Gastrocnemius medialis (tissue), 4 donors: ENCODE results near the gene KERA. TPM values are rescaled to one million over a fixed set of nuclear protein-coding genes. Genes with fewer than 3 reads are reported as not detected.
A peak's percentile ranks its signal among the peaks of the same experiment; 100 is the strongest.

Experiments
- ATAC-seq, 2 donors: fragments of 150-250 bp; one replicate each; pipeline ENCODE4 v1.9.1; 2016
- DNase-seq, 2 donors: peaks; one replicate each; pipeline ENCODE4 v3.0.0-alpha.2; 2019
- H3K27ac ChIP-seq, 4 donors: fragments of 200-600 bp; sonication (generic); 1 replicate in 1 of 4; 2 replicates in 3 of 4; pipeline ENCODE4 v1.5.1; 2016 to 2018; ENCODE audit warnings: mild to moderate bottlenecking in 2 of 4, moderate library complexity in 1 of 4
- H3K27me3 ChIP-seq, 3 donors: fragments of 200-600 bp; sonication (generic) in 2 of 3; 1 replicate in 1 of 3; 2 replicates in 2 of 3; pipeline versions ENCODE4 v1.5.1 to v1.6.0; 2016 to 2019; ENCODE audit warnings: mild to moderate bottlenecking in 1 of 3, moderate library complexity in 1 of 3
- H3K36me3 ChIP-seq, 2 donors: fragments of 200-600 bp; sonication (generic) in 1 of 2; one replicate each; pipeline ENCODE4 v1.5.1; 2017 to 2018
- H3K4me1 ChIP-seq, 2 donors: fragments of 200-600 bp; sonication (generic) in 1 of 2; one replicate each; pipeline ENCODE4 v1.5.1; 2016 to 2017; ENCODE audit warnings: mild to moderate bottlenecking in 2 of 2
- H3K4me3 ChIP-seq, 4 donors: fragments of 200-600 bp; sonication (generic) in 3 of 4; 1 replicate in 1 of 4; 2 replicates in 3 of 4; pipeline ENCODE4 v1.5.1; 2016 to 2019; ENCODE audit warnings: mild to moderate bottlenecking in 2 of 4
- H3K9me3 ChIP-seq, 3 donors: fragments of 200-600 bp; sonication (generic) in 2 of 3; 1 replicate in 1 of 3; 2 replicates in 2 of 3; pipeline ENCODE4 v1.5.1; 2016 to 2019
- CTCF ChIP-seq, 5 experiments: fragments of 450-650 bp in 3 of 5; fragments of 200-600 bp in 2 of 5; sonication (generic) in 2 of 5; IDR thresholded peaks in 4 of 5; conservative IDR thresholded peaks in 1 of 5; 1 replicate in 4 of 5; 2 replicates in 1 of 5; pipeline ENCODE4 v1.5.1; 2016 to 2019; ENCODE audit warnings: antibody characterized with exemption in 5 of 5, mild to moderate bottlenecking in 3 of 5, moderate library complexity in 3 of 5
- POLR2A ChIP-seq, 2 donors: fragments of 450-650 bp; IDR thresholded peaks; one replicate each; pipeline ENCODE4 v1.6.1; 2017; ENCODE audit warnings: antibody characterized with exemption in 2 of 2, mild to moderate bottlenecking in 2 of 2, moderate library complexity in 2 of 2
- in situ Hi-C, 4 donors: fragments of 200-750 bp; cut with MboI; loops; one replicate each; pipeline versions ENCODE4 v1.15.0 to v1.8.0; 2017; ENCODE audit warnings: low sequenced_read_pairs in 4 of 4
- intact Hi-C: fragments of 100-400 bp; cut with DNase I; formaldehyde crosslinking; loops from one replicate; pipeline ENCODE4 v1.15.1; 2023; ENCODE audit warnings: low total_unique reads
- total RNA-seq, 4 donors: library from RNA; depleted of rRNA; stranded (reverse); fragments of >200 nt; gene quantifications; one replicate each; pipeline versions ENCODE4 v1.1.0 to v1.2.3, GENCODE V29; 2016

The KERA gene
- total RNA-seq, 4 donors from 2014 or later, result 0.73 TPM; not detected in 3

GRCh38 chr12:91103624-91104023, 45.8 kb upstream of the KERA start:
- Histone ChIP-seq H3K4me3 (no peak overlapping the region), H3K27me3 (no peaks in the 10 kb centered on the region), H3K4me1 (no peaks in the 10 kb centered on the region), H3K36me3 (no peaks in the 10 kb centered on the region), H3K9me3 (no peaks in the 10 kb centered on the region), H3K27ac (no peak overlapping the region)
- in situ Hi-C loops, result no loop called here
- ATAC-seq (no peak), DNase-seq (no peak)
- TF ChIP-seq POLR2A (IDR thresholded peaks at IDR 0.05) (no peak), CTCF (IDR thresholded peaks at IDR 0.05 in 4 of 5, conservative IDR thresholded peaks at IDR 0.05 in 1 of 5) (no peak)
- intact Hi-C loops, result no loop called here

GRCh38 chr12:91103101-91103500, 45.3 kb upstream of the KERA start:
- DNase-seq (no peak), ATAC-seq (no peak)
- H3K27me3 ChIP-seq, result no peaks in the 10 kb centered on the region
- intact Hi-C loops, result no loop called here
- no peak for TF ChIP-seq POLR2A (IDR thresholded peaks at IDR 0.05)
- no peak for TF ChIP-seq CTCF (IDR thresholded peaks at IDR 0.05 in 4 of 5, conservative IDR thresholded peaks at IDR 0.05 in 1 of 5)
- no peak overlapping the region for H3K27ac ChIP-seq
- H3K4me1 ChIP-seq, result no peaks in the 10 kb centered on the region
- no peak overlapping the region for H3K4me3 ChIP-seq
- H3K36me3 ChIP-seq, result no peaks in the 10 kb centered on the region
- in situ Hi-C loops, result no loop called here
- no peaks in the 10 kb centered on the region for H3K9me3 ChIP-seq

- TF ChIP-seq CTCF (IDR thresholded peaks at IDR 0.05 in 4 of 5, conservative IDR thresholded peaks at IDR 0.05 in 1 of 5) (no peak), POLR2A (IDR thresholded peaks at IDR 0.05) (no peak)
- intact Hi-C loops, result no loop called here
These were observed 43.1 kb upstream of the KERA start for GRCh38 chr12:91100906-91101305.

GRCh38 chr12:91099836-91100235, 42.0 kb upstream of the KERA start:
- Histone ChIP-seq H3K9me3 (no peaks in the 10 kb centered on the region), H3K27me3 (no peaks in the 10 kb centered on the region), H3K4me1 (no peaks in the 10 kb centered on the region), H3K36me3 (no peaks in the 10 kb centered on the region), H3K27ac (no peak overlapping the region), H3K4me3 (no peak overlapping the region)
- ATAC-seq, result no peak
- DNase-seq, result no peak
- TF ChIP-seq CTCF (IDR thresholded peaks at IDR 0.05 in 4 of 5, conservative IDR thresholded peaks at IDR 0.05 in 1 of 5) (no peak), POLR2A (IDR thresholded peaks at IDR 0.05) (no peak)
- intact Hi-C loops, result no loop called here
- in situ Hi-C loops, result no loop called here

More at GRCh38 chr12:91100906-91101305, 43.1 kb upstream of the KERA start:
- ATAC-seq (no peak), DNase-seq (no peak)
- Histone ChIP-seq H3K9me3 (no peaks in the 10 kb centered on the region), H3K4me1 (no peaks in the 10 kb centered on the region), H3K27me3 (no peaks in the 10 kb centered on the region), H3K4me3 (no peak overlapping the region), H3K36me3 (no peaks in the 10 kb centered on the region), H3K27ac (no peak overlapping the region)
- in situ Hi-C loops, result no loop called here

- TF ChIP-seq CTCF (IDR thresholded peaks at IDR 0.05 in 4 of 5, conservative IDR thresholded peaks at IDR 0.05 in 1 of 5) (no peak), POLR2A (IDR thresholded peaks at IDR 0.05) (no peak)
These were observed 41.5 kb upstream of the KERA start for GRCh38 chr12:91099341-91099740.

More at GRCh38 chr12:91099341-91099740, 41.5 kb upstream of the KERA start:
- H3K36me3 ChIP-seq, result no peaks in the 10 kb centered on the region
- no peak overlapping the region for H3K4me3 ChIP-seq
- H3K27ac ChIP-seq, result peak overlapping the region in 1 of 4 donors; percentile 28
- H3K4me1 ChIP-seq, result no peaks in the 10 kb centered on the region
- ATAC-seq, result no peak
- no peak for DNase-seq
- no peaks in the 10 kb centered on the region for H3K27me3 ChIP-seq
- in situ Hi-C loops, result no loop called here
- no peaks in the 10 kb centered on the region for H3K9me3 ChIP-seq
- intact Hi-C loops, result no loop called here
